Keratinocyte (primary cell): Measurements from ENCODE around the gene PTPRN2. TPM values are rescaled to one million over a fixed set of nuclear protein-coding genes. Genes with fewer than 3 reads are reported as not detected.

Experiments
- DNase-seq: peaks from one replicate; pipeline ENCODE4 v3.0.0-alpha.2; 2011; ENCODE audit warnings: low read depth, missing footprints, low spot score
- FAIRE-seq: peaks from 2 replicates; lab custom pipeline; 2011; peaks lifted over from hg19 to GRCh38; lab: Jason Lieb, UNC
- H2AFZ ChIP-seq: 2 replicates; pipeline ENCODE4 v1.6.0; 2012; ENCODE audit warnings: low read length, control low read depth, inconsistent platforms; ENCODE audit not compliant: control insufficient read depth
- H3K27ac ChIP-seq: 2 replicates; pipeline ENCODE4 v1.5.1; 2011; ENCODE audit warnings: low read length; ENCODE audit not compliant: control insufficient read depth, insufficient read depth
- H3K27me3 ChIP-seq: 3 replicates; pipeline ENCODE4 v1.6.0; 2011; ENCODE audit warnings: low read length; ENCODE audit not compliant: control insufficient read depth, insufficient read depth; ENCODE audit errors: extremely low read depth
- H3K36me3 ChIP-seq, 2 experiments: 2 replicates in 1 of 2; 3 replicates in 1 of 2; pipeline ENCODE4 v1.5.1; 2011; ENCODE audit warnings: low read length in 2 of 2, mild to moderate bottlenecking in 1 of 2; ENCODE audit not compliant: control insufficient read depth in 2 of 2, insufficient read depth in 2 of 2; ENCODE audit errors: extremely low read depth in 1 of 2
- H3K4me1 ChIP-seq: 3 replicates; pipeline ENCODE4 v1.5.1; 2011; ENCODE audit warnings: low read length; ENCODE audit not compliant: control insufficient read depth, insufficient read depth; ENCODE audit errors: extremely low read depth
- H3K4me2 ChIP-seq: 3 replicates; pipeline ENCODE4 v1.6.0; 2011; ENCODE audit warnings: low read depth, low read length; ENCODE audit not compliant: control insufficient read depth, insufficient read depth; ENCODE audit errors: extremely low read depth
- H3K4me3 ChIP-seq, 3 experiments: fragments of 200-600 bp in 1 of 3; sonication (generic) in 1 of 3; 2 replicates in 2 of 3; 3 replicates in 1 of 3; pipeline ENCODE4 v1.5.1; 2011 to 2016; ENCODE audit warnings: low read length in 3 of 3, mild to moderate bottlenecking in 3 of 3, control low read depth in 2 of 3, inconsistent platforms in 1 of 3, low read depth in 1 of 3, mixed read lengths in 1 of 3, mixed run types in 1 of 3, moderate library complexity in 1 of 3; ENCODE audit not compliant: control insufficient read depth in 2 of 3, insufficient read depth in 2 of 3; ENCODE audit errors: extremely low read depth in 1 of 3
- H3K79me2 ChIP-seq: 2 replicates; pipeline ENCODE4 v1.6.0; 2012; ENCODE audit warnings: low read length; ENCODE audit not compliant: control insufficient read depth, insufficient read depth
- H3K9ac ChIP-seq: 3 replicates; pipeline ENCODE4 v1.6.0; 2011; ENCODE audit warnings: low read length; ENCODE audit not compliant: control insufficient read depth, insufficient read depth; ENCODE audit errors: extremely low read depth
- H3K9me1 ChIP-seq: 3 replicates; pipeline ENCODE4 v1.6.0; 2011; ENCODE audit warnings: low read length; ENCODE audit not compliant: control insufficient read depth, insufficient read depth; ENCODE audit errors: extremely low read depth
- H3K9me3 ChIP-seq: 2 replicates; pipeline ENCODE4 v1.5.1; 2012; ENCODE audit warnings: low read depth, low read length; ENCODE audit not compliant: control insufficient read depth
- H4K20me1 ChIP-seq: 3 replicates; pipeline ENCODE4 v1.6.0; 2011; ENCODE audit warnings: low read length; ENCODE audit not compliant: control insufficient read depth, insufficient read depth; ENCODE audit errors: extremely low read depth
- CTCF ChIP-seq, 3 experiments: IDR thresholded peaks in 1 of 3; conservative IDR thresholded peaks in 1 of 3; optimal IDR thresholded peaks in 1 of 3; 2 replicates in 2 of 3; 3 replicates in 1 of 3; pipeline versions ENCODE3 to v1.5.1; 2011; ENCODE audit warnings: low read length in 3 of 3, mild to moderate bottlenecking in 3 of 3, moderate library complexity in 2 of 3, control low read depth in 1 of 3, inconsistent platforms in 1 of 3; ENCODE audit not compliant: insufficient read depth in 2 of 3; ENCODE audit errors: extremely low read depth in 1 of 3
- EZH2 ChIP-seq: IDR thresholded peaks from one replicate; pipeline ENCODE4 v1.6.1; 2012; ENCODE audit warnings: inconsistent platforms, mild to moderate bottlenecking, low read length, moderate library complexity
- dilution Hi-C: fragments of 300-500 bp; cut with MboI; formaldehyde crosslinking; loops from one replicate; pipeline ENCODE4 v1.7.0; 2020; ENCODE audit warnings: low sequenced_read_pairs; ENCODE audit not compliant: extremely low pct_ligation_motif_present
- polyA plus RNA-seq, 5 experiments: library from polyadenylated mRNA; depleted of rRNA in 3 of 5; stranded (reverse) in 3 of 5; stranded (forward) in 1 of 5; unstranded in 1 of 5; fragments of >200 nt; gene quantifications; 1 replicate in 1 of 5; 2 replicates in 3 of 5; 3 replicates in 1 of 5; pipeline versions ENCODE4 v1.2.1 to v1.2.3, GENCODE V29; 2011 to 2012; ENCODE audit warnings: missing spikeins in 2 of 5, low read depth in 1 of 5, low replicate concordance in 1 of 5

Gene PTPRN2
- polyA plus RNA-seq, 1 donor (not counting 4 experiments of a cell fraction or from before 2014, with no cell fraction given) = not detected

DNA sequence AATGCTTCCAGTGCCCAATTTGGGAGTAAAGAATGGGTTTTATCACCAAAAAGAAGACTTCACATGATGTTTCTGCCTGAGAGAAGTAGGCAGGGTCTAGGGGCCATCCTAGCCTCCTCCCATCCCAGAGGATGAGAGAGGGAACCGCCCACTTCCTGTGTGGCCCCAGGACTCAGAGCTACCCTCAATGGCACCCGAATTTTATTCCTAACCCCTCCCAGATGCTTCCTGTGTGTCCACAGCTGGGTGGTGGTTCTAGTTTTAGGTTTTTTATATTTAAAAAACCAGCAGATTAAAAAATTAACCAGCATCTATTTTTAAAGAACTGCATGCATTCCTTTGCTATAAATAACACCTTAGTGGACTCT, 583.5 kb downstream of the PTPRN2 start:
- dilution Hi-C loops = no loop called here

DNA sequence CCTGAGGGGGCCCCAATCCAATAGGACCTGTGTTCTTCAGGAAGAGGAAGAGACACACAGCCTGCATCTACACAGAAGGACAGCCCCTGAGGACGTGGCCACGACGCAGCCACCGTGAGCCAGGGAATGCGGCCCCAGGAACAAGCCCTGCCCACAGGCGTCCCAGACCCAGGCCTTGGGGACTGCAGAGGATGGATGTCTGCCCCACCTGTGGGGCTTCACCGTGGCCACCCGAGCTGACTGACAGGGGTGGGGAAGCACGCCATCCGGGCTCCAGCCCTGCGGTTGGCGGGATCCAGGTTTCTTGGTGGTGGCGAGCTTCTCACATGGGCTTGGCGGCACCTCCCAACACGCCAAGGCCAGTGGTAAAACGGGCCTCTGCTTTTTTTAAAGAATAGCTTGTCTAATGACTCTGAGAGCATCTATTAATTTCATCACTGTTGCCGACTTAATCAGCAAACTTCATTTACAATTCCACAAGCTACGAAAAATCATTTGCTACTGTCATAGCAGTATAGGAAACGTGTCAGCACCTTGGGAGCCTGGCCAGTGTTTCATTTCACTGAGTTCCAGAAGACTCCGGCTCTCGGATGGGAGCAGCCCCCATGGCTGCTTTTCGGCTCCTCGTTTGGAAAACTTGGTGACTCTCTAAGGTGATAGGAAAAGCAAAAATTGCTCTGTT, 584.0 kb downstream of the PTPRN2 start:
- no peak overlapping the region for H3K9ac ChIP-seq
- dilution Hi-C loops = no loop called here
- H3K9me3 ChIP-seq = peaks cover 10% of the 10 kb centered on the region
- no peak overlapping the region for H3K4me3 ChIP-seq
- H2AFZ ChIP-seq = no peak overlapping the region
- H3K4me1 ChIP-seq = no peaks in the 10 kb centered on the region
- H3K27me3 ChIP-seq = no peaks in the 10 kb centered on the region
- no peak overlapping the region for H3K4me2 ChIP-seq
- no peaks in the 10 kb centered on the region for H3K9me1 ChIP-seq
- FAIRE-seq (no peak), DNase-seq (no peak)
- H4K20me1 ChIP-seq = no peaks in the 10 kb centered on the region
- no peak for TF ChIP-seq CTCF (optimal IDR thresholded peaks at IDR 0.05 in 1 of 3, IDR thresholded peaks at IDR 0.05 in 1 of 3, conservative IDR thresholded peaks at IDR 0.05 in 1 of 3; ENCODE audit: extremely low read depth in 1 of 3, insufficient read depth in 2 of 3, low read length in 3 of 3)
- TF ChIP-seq EZH2 = no peak
- no peaks in the 10 kb centered on the region for H3K79me2 ChIP-seq
- H3K36me3 ChIP-seq = no peaks in the 10 kb centered on the region
- no peak overlapping the region for H3K27ac ChIP-seq

More for the DNA sequence above, 583.5 kb downstream of the PTPRN2 start:
- H3K9ac ChIP-seq = no peak overlapping the region
- TF ChIP-seq CTCF (optimal IDR thresholded peaks at IDR 0.05 in 1 of 3, IDR thresholded peaks at IDR 0.05 in 1 of 3, conservative IDR thresholded peaks at IDR 0.05 in 1 of 3; ENCODE audit: extremely low read depth in 1 of 3, insufficient read depth in 2 of 3, low read length in 3 of 3) = no peak
- TF ChIP-seq EZH2 = no peak
- no peaks in the 10 kb centered on the region for H4K20me1 ChIP-seq
- H3K4me2 ChIP-seq = no peak overlapping the region
- H3K9me3 ChIP-seq = peaks cover 10% of the 10 kb centered on the region
- no peak overlapping the region for H2AFZ ChIP-seq
- DNase-seq (no peak), FAIRE-seq (no peak)
- H3K79me2 ChIP-seq = no peaks in the 10 kb centered on the region
- H3K4me1 ChIP-seq = no peaks in the 10 kb centered on the region
- H3K36me3 ChIP-seq = no peaks in the 10 kb centered on the region
- H3K27me3 ChIP-seq = no peaks in the 10 kb centered on the region
- no peak overlapping the region for H3K4me3 ChIP-seq
- no peak overlapping the region for H3K27ac ChIP-seq
- H3K9me1 ChIP-seq = no peaks in the 10 kb centered on the region
